Activated CD4-positive, alpha-beta T cell treated with anti-CD3 and anti-CD28 coated beads, Interleukin-2, amount 10 ng/mL, durations not matched to agents 24 days and 14 days (primary cell): Measurements from ENCODE around the gene WFIKKN2. TPM values are rescaled to one million over a fixed set of nuclear protein-coding genes. Genes with fewer than 3 reads are reported as not detected.

Experiments used
- DNase-seq: peaks from one replicate; pipeline ENCODE4 v3.0.0; 2022
- H3K27ac Mint-ChIP-seq: one replicate; pipeline ENCODE4 v1.8.0; 2022; ENCODE audit warnings: mild to moderate bottlenecking, mixed read lengths
- H3K27me3 Mint-ChIP-seq: one replicate; pipeline ENCODE4 v1.8.0; 2022; ENCODE audit warnings: mixed read lengths
- H3K36me3 Mint-ChIP-seq: one replicate; pipeline ENCODE4 v1.8.0; 2022; ENCODE audit warnings: low read depth, mild to moderate bottlenecking, mixed read lengths
- H3K4me1 Mint-ChIP-seq: one replicate; pipeline ENCODE4 v1.8.0; 2021; ENCODE audit warnings: mixed read lengths
- H3K4me3 Mint-ChIP-seq: one replicate; pipeline ENCODE4 v1.8.0; 2022; ENCODE audit warnings: mild to moderate bottlenecking, moderate library complexity, mixed read lengths
- H3K9me3 Mint-ChIP-seq: one replicate; pipeline ENCODE4 v1.8.0; 2021; ENCODE audit warnings: mixed read lengths
- intact Hi-C: fragments of 100-400 bp; cut with micrococcal nuclease; formaldehyde crosslinking; loops from one replicate; pipeline ENCODE4 v1.15.1; 2023
- total RNA-seq: library from RNA; stranded (reverse); gene quantifications from 2 replicates; pipeline ENCODE4 v1.2.3, GENCODE V29; 2022

The WFIKKN2 gene, protein sequence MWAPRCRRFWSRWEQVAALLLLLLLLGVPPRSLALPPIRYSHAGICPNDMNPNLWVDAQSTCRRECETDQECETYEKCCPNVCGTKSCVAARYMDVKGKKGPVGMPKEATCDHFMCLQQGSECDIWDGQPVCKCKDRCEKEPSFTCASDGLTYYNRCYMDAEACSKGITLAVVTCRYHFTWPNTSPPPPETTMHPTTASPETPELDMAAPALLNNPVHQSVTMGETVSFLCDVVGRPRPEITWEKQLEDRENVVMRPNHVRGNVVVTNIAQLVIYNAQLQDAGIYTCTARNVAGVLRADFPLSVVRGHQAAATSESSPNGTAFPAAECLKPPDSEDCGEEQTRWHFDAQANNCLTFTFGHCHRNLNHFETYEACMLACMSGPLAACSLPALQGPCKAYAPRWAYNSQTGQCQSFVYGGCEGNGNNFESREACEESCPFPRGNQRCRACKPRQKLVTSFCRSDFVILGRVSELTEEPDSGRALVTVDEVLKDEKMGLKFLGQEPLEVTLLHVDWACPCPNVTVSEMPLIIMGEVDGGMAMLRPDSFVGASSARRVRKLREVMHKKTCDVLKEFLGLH
- not detected in 2 replicates for total RNA-seq

DNA sequence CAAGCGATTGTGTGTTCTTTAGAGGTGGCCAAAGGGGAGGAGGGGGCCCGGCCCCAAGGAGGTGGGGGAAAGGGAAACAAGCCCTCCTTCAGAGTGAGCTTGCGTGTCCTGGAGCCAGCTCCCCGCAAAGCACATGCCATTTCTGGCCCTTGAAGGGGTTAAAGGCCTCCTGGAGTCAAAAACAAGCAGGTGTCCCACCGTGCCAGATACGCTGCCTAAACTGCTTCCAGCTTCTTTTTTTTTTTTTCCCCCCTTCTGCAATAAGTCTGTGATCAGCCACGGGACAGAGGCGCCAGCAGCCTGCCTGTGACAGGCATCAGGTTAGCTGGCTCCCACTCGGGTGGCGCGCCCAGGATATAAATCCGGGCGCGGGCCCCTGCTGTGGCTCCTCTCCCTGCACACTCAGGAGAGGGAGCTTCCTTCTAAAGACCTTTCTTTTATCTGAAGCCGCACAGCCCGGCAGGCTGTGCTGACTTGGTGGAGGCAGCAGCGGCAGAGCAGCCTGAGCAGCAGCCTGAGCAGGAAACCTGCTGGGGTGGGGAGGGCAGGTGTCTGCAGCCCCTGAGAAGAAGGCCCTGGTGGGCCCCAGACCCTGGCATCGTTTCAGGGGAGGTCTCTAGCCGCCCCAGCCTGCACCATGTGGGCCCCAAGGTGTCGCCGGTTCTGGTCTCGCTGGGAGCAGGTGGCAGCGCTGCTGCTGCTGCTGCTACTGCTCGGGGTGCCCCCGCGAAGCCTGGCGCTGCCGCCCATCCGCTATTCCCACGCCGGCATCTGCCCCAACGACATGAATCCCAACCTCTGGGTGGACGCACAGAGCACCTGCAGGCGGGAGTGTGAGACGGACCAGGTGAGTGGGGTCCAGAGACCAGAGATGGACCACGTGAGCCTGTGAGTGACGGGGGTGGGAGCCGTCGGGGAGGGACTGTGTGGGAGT, at the start of gene WFIKKN2:
Gene WFIKKN2 (plus strand): TSS at position 286 of the 934 bp plus-strand sequence. CDS start 352 bp downstream, at position 638.
- Mint-ChIP-seq H3K27ac (no peak within 1 kb of the TSS), H3K4me1 (no peaks in the 10 kb centered on the region), H3K4me3 (no peak within 1 kb of the TSS), H3K9me3 (no peaks in the 10 kb centered on the region), H3K27me3 (peaks cover 4% of the 10 kb centered on the region), H3K36me3 (no peaks in the 10 kb centered on the region)
- DNase-seq: no peak
- intact Hi-C loops: no loop called here

DNA sequence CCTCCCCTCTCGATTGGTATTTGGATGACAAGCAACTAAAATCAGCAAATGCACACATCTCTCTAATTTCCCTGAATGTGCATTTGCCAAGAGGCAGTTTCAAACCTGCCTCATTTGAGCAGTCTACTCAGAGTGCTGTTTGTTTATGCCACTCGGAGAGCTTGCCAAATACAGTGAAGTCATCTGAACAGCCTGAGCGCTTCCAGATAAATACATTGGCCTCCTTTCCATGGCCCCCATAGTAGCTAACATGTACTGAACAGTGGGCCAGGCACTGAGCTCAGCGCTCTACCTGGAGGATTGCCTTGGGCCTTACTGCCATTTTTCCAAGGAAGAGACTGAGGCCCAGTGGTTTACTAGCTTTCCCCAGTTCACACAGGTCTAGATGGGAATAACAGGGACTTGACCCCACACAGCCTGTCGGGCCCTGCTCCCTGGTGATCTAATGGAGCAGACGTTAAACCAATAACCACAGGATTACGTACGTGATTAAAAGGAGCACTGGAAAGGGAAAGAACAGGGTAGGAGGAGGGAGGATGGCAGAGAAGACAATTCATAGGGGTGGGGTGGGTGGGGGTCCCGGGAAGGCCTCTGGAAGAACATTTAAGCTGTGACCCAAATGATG, 49.3 kb upstream of the WFIKKN2 start:
- H3K4me1 Mint-ChIP-seq: peaks cover 3% of the 10 kb centered on the region
- no peaks in the 10 kb centered on the region for H3K9me3 Mint-ChIP-seq
- H3K27ac Mint-ChIP-seq: no peak overlapping the region
- no peaks in the 10 kb centered on the region for H3K36me3 Mint-ChIP-seq
- no peak for DNase-seq
- H3K27me3 Mint-ChIP-seq: peaks cover 20% of the 10 kb centered on the region
- intact Hi-C loops: loop anchor here (10.0 kb wide), 1 partner anchor 359 kb away; no protein-coding TSS in a partner anchor
- H3K4me3 Mint-ChIP-seq: no peak overlapping the region

DNA sequence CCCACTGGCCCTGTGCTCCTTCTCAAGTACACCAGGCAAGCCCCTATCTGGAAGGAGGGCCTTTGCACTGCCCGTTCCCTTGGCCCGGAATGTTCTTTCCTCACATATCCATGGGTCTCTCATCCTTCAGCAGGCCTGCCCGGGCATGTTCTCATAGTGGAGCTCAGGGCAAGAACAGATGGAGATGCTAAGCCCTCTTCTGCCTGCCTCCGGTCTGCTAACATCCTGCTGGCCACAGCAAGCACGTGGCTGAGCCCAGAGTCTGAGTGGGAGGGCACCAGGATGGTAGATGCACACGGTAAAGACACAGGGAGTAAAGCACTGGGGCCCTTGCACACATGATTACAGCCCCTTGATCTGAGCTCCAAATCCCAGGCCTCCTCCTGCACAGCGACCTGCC, 48.3 kb upstream of the WFIKKN2 start:
- DNase-seq: no peak
- no peaks in the 10 kb centered on the region for H3K36me3 Mint-ChIP-seq
- H3K27me3 Mint-ChIP-seq: peaks cover 19% of the 10 kb centered on the region
- no peak overlapping the region for H3K4me3 Mint-ChIP-seq
- intact Hi-C loops: loop anchor here (10.0 kb wide), 1 partner anchor 358 kb away; no protein-coding TSS in a partner anchor
- H3K9me3 Mint-ChIP-seq: no peaks in the 10 kb centered on the region
- peaks cover 3% of the 10 kb centered on the region for H3K4me1 Mint-ChIP-seq
- no peak overlapping the region for H3K27ac Mint-ChIP-seq

DNA sequence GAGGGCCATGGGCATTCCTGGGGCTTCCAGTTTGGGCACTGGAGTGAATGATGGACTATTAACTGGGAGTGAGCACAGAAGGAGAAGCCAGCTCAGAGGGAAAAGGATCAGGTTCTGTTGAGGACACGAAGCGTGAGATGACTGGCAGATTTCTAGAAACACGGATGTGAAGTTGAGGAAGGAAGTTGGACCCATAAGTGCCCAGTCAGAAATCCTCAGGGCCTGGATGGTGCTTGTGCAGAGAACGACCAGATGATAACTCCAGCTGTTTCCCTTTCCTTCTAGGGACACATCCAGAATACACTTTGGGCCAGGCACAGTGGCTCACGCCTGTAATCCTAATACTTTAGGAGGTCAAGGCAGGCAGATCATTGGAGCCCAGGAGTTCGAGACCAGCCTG, 44.8 kb upstream of the WFIKKN2 start:
- Mint-ChIP-seq H3K9me3 (no peaks in the 10 kb centered on the region), H3K27me3 (peaks cover 14% of the 10 kb centered on the region), H3K4me3 (no peak overlapping the region), H3K36me3 (no peaks in the 10 kb centered on the region), H3K27ac (no peak overlapping the region), H3K4me1 (no peaks in the 10 kb centered on the region)
- intact Hi-C loops: no loop called here
- no peak for DNase-seq

- no peaks in the 10 kb centered on the region for H3K9me3 Mint-ChIP-seq
Observed at GRCh38 chr17:50792132-50792531, 43.3 kb upstream of the WFIKKN2 start.

GRCh38 chr17:50793007-50793406, 42.4 kb upstream of the WFIKKN2 start:
- no peak for DNase-seq
- H3K4me1 Mint-ChIP-seq: no peaks in the 10 kb centered on the region
- no peaks in the 10 kb centered on the region for H3K9me3 Mint-ChIP-seq
- peaks cover 10% of the 10 kb centered on the region for H3K27me3 Mint-ChIP-seq
- H3K4me3 Mint-ChIP-seq: no peak overlapping the region
- no peaks in the 10 kb centered on the region for H3K36me3 Mint-ChIP-seq
- intact Hi-C loops: no loop called here
- no peak overlapping the region for H3K27ac Mint-ChIP-seq

More at GRCh38 chr17:50792132-50792531, 43.3 kb upstream of the WFIKKN2 start:
- Mint-ChIP-seq H3K36me3 (no peaks in the 10 kb centered on the region), H3K27me3 (peaks cover 10% of the 10 kb centered on the region), H3K4me3 (no peak overlapping the region), H3K4me1 (no peaks in the 10 kb centered on the region), H3K27ac (no peak overlapping the region)
- intact Hi-C loops: no loop called here
- no peak for DNase-seq

DNA sequence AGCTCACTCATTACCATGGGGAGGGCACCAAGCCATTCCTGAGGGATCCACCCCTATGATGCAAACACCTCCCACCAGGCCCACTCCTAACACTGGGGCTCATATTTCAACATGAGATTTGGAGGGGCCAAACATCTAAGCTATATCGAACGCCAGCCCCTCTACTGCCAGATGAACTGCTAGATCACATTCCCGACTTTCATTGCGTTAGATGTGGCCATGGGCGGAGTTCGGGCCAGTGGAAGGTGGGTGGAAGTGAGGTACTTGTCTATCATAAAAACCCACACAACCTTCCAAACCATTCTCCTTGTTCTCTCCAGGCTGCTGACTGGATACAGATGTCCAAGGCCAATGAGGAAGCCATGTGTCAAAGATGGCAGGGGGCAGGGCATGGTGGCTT, 41.0 kb upstream of the WFIKKN2 start:
- intact Hi-C loops: no loop called here
- H3K36me3 Mint-ChIP-seq: no peaks in the 10 kb centered on the region
- no peaks in the 10 kb centered on the region for H3K4me1 Mint-ChIP-seq
- H3K27me3 Mint-ChIP-seq: peaks cover 10% of the 10 kb centered on the region
- H3K27ac Mint-ChIP-seq: no peak overlapping the region
- DNase-seq: no peak
- no peaks in the 10 kb centered on the region for H3K9me3 Mint-ChIP-seq
- no peak overlapping the region for H3K4me3 Mint-ChIP-seq

GRCh38 chr17:50797135-50797810, 38.1 kb upstream of the WFIKKN2 start:
- intact Hi-C loops: no loop called here
- Mint-ChIP-seq H3K4me1 (no peaks in the 10 kb centered on the region), H3K9me3 (no peaks in the 10 kb centered on the region), H3K4me3 (no peak overlapping the region), H3K27ac (no peak overlapping the region), H3K27me3 (peaks cover 4% of the 10 kb centered on the region), H3K36me3 (no peaks in the 10 kb centered on the region)
- no peak for DNase-seq

- intact Hi-C loops: no loop called here
- no peak for DNase-seq
- H3K27me3 Mint-ChIP-seq: peaks cover 4% of the 10 kb centered on the region
- no peaks in the 10 kb centered on the region for H3K36me3 Mint-ChIP-seq
- H3K27ac Mint-ChIP-seq: no peak overlapping the region
- H3K4me1 Mint-ChIP-seq: no peaks in the 10 kb centered on the region
- no peaks in the 10 kb centered on the region for H3K9me3 Mint-ChIP-seq
- no peak overlapping the region for H3K4me3 Mint-ChIP-seq
Observed at GRCh38 chr17:50798424-50799288, 36.7 kb upstream of the WFIKKN2 start.

DNA sequence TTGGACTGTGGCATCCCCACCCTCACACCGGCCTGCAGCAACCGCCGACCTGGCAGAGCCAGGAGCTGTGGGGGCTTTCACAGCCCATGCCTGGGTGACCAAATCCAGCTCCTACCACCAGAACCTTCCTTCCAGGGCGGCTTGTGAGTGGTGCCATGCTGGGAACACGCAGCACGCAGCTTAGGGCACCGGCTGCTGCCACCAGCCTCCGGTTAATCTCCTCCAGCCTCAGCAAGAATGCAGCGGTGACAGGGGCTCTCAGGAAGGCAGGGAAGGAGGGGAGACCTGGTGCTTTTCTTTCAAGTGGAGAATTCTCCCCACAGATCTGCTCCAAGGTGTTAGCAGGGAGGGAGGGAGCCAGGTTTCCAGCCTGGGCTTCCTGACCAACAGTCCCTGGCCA, 35.8 kb upstream of the WFIKKN2 start:
- no peak overlapping the region for H3K4me3 Mint-ChIP-seq
- no peaks in the 10 kb centered on the region for H3K4me1 Mint-ChIP-seq
- peaks cover 4% of the 10 kb centered on the region for H3K27me3 Mint-ChIP-seq
- no peak overlapping the region for H3K27ac Mint-ChIP-seq
- no peaks in the 10 kb centered on the region for H3K36me3 Mint-ChIP-seq
- intact Hi-C loops: no loop called here
- no peaks in the 10 kb centered on the region for H3K9me3 Mint-ChIP-seq
- no peak for DNase-seq

GRCh38 chr17:50800196-50800700, 35.1 kb upstream of the WFIKKN2 start:
- intact Hi-C loops: no loop called here
- no peaks in the 10 kb centered on the region for H3K36me3 Mint-ChIP-seq
- H3K4me3 Mint-ChIP-seq: no peak overlapping the region
- no peak overlapping the region for H3K27ac Mint-ChIP-seq
- DNase-seq: no peak
- H3K27me3 Mint-ChIP-seq: peaks cover 4% of the 10 kb centered on the region
- H3K9me3 Mint-ChIP-seq: no peaks in the 10 kb centered on the region
- H3K4me1 Mint-ChIP-seq: no peaks in the 10 kb centered on the region
